ENCODE data around the gene DCST1.

Gene DCST1

DNA sequence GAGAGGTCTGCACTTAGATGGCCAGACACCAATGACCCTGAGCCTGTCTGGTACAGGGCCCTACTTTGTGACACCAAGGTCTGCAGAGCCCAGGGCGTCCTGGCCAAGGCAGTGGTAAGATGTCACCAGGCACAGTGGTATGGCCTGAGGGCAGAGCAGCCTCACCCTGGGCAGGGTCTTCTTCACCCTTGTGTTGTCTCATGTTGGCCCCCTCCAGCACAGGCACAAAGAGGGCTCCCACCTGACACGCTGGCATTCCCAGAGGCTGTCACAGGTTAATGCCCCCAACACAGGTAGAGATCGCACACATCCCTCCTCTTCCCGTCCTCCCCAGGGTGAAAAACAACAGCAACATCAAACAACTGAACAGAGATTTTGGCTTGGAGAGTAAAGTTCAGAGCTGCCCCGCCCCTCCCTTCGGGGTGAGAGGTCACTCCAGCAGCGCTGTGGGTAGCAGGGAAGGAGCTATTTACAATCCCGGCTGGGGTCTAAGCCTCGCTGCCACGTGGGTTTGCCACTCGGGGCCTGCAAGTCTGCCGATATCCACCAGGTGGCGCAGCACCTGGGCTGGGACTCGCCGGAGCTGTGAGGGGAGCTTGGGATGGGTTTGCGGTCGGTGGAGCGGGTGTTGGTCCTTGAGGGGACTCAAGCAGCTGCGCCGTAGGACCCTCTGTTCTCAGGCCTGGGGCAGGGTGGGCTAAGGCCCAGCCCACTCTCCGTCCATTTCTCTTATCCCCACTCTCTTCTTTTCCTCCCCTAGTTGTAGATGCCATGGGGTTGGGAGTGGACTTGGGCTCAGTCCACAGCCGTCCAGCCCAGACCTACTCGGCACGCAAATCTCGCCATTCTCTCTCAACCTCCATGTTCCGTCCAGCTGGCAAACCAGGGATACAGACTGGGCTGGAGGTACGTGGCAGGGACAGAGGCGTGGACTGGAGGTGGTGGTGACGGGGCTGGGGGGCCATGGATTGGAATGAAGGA, 57.7 kb downstream of the DCST1 start:
- peak; percentile 69 for DNase-seq (ENCODE audit: low spot score)

DNA sequence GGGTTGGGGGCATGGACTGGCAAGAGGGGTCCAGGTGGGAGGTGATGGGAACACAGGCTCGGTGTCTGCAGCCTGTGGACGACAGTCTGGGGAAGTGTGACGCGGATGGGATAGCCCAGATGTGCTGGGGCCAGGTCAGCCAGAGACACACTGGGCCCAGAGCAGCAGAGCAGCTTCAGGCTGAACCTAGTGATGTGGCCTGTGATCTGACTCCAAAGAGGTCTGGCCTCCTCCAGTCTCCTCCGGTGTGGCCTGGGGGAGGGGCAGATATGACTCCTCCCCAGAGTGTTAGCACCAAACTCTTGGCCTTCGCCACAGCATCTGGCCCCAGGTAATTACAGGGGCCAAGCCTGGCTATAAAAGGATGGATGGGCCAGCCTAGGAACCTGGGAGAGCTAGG, 58.5 kb downstream of the DCST1 start:
- DNase-seq (ENCODE audit: low spot score), result no peak

DNA sequence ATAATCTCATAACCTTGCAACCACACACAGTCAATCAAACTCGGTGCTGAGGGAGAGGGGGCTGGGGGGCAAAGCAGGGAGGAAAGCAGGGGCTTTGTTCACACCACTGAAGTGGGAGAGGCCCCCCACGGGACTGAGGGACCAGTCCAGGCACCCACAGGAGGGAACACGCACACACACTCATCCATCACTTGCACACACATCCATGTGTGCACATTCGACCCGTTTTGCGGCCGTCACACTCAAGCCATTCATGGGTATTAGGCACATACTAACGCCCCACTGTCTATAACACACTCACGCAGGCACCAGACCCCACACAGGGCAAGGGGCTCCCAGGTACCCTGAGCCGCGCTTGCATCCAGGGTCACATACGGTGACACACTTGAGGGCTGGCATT, 59.0 kb downstream of the DCST1 start:
- no peak for DNase-seq (ENCODE audit: low spot score)

DNA sequence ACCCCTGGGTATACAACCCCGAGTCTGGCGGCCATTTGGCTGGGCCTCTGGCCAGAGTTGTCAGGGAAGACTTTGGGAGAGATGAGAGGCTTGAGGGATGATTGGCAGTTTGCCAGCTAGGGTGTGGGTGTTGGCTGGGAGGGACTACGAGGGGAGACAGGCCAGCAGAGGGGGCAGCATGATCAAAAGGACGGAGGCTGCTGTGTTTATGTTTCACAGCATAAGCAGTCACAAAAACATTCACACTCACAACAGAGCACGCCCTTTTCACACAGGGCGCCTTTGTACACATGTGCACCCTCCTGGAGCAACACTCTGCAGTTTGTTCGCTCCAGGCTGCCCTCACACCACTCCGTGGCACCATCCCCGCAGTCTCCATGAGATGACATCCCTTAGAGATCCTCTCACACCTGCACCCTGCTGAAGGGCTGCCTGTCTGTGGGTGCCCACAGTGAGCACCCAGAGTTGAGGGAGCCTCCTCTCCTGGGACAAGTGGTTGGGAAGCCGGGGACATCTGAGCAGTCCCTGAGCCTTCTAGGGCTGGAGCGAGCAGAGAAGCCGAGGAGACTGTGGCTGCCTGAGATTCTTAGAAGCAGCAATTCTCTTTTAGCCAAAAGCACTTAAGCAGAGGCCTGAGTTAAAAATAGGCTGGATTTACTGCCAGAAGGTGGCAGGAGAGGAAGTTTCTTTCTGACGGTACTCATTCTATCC, 60.4 kb downstream of the DCST1 start:
- peak; percentile 69 for DNase-seq (ENCODE audit: low spot score)

DNA sequence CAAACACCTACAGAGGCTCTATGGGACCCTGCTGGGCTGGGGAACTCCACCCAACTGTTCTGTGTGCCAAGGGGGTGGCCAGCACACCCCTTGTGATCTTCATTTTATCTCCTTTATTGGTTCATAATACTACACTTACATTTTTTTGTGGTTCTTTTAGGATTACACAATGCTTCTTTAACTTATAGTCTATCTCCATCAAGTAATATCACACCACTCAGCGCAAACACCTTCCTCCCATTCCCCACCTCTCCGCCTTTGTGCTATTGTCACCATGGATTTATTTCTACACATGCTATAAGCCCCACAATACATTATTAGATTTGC, 61.0 kb downstream of the DCST1 start:
- no peak for DNase-seq (ENCODE audit: low spot score)

DNA sequence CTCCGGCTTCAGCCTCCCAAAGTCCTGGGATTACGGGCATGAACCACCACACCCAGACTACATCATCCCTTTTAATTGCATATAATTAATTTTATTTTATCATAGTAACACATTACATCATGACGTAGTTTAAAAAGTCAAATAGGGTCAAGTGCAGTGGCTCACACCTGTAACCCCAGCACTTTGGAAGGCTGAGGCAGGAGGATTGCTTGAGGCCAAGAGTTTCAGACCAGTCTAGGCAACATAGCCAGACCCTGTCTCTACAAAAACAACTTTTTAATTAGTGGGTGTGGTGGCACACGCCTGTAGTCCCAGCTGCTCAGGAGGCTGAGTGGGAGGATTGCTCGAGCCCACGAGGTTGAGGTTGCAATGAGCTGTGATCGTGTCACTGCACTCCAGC, 65.7 kb downstream of the DCST1 start:
- DNase-seq (ENCODE audit: low spot score), result no peak
